Effector memory CD4-positive, alpha-beta T cell (primary cell): Measurements from ENCODE around the gene KIF3C.
"Not testable (repeated sequence)": the region's sequence is repeated elsewhere in the genome, so short reads cannot be mapped to it uniquely, and the experiment has no call there.

ENCODE experiments used
- DNase-seq, 3 donors: peaks; one replicate each; pipeline ENCODE4 v3.0.0-alpha.2; 2020
- H3K27ac ChIP-seq: 2 replicates; pipeline ENCODE4 v1.7.0; 2013; ENCODE audit warnings: mild to moderate bottlenecking, low read length, moderate library complexity; ENCODE audit not compliant: insufficient read depth, poor library complexity, severe bottlenecking
- H3K27me3 ChIP-seq: replicated peaks from 2 replicates; pipeline ENCODE4 v1.7.0; 2013; ENCODE audit warnings: mild to moderate bottlenecking, low read length; ENCODE audit not compliant: insufficient read depth, control insufficient read depth, poor library complexity, severe bottlenecking
- H3K36me3 ChIP-seq: 2 replicates; pipeline ENCODE4 v1.7.0; 2013; ENCODE audit warnings: mild to moderate bottlenecking, low read length, moderate library complexity; ENCODE audit not compliant: control insufficient read depth, insufficient read depth
- H3K4me1 ChIP-seq: 2 replicates; pipeline ENCODE4 v1.7.0; 2013; ENCODE audit warnings: low read length, mild to moderate bottlenecking; ENCODE audit not compliant: control insufficient read depth, insufficient read depth, poor library complexity, severe bottlenecking
- H3K4me3 ChIP-seq: 2 replicates; pipeline ENCODE4 v1.7.0; 2013; ENCODE audit warnings: low read length, low read depth, mild to moderate bottlenecking; ENCODE audit not compliant: insufficient read depth, poor library complexity, severe bottlenecking
- H3K9me3 ChIP-seq: 2 replicates; pipeline ENCODE4 v1.7.0; 2013; ENCODE audit warnings: mild to moderate bottlenecking, low read length, moderate library complexity; ENCODE audit not compliant: control insufficient read depth

KIF3C gene

GRCh38 chr2:25905126-25905525 is 77.2 kb downstream of the KIF3C start:
- H3K36me3 ChIP-seq = no peaks in the 10 kb centered on the region
- no peaks in the 10 kb centered on the region for H3K9me3 ChIP-seq
- H3K4me1 ChIP-seq = no peaks in the 10 kb centered on the region
- H3K27me3 ChIP-seq = no peaks in the 10 kb centered on the region
- DNase-seq = no peak
- no peak overlapping the region for H3K27ac ChIP-seq
- H3K4me3 ChIP-seq = no peak overlapping the region

- H3K9me3 ChIP-seq = no peaks in the 10 kb centered on the region
- no peak overlapping the region for H3K4me3 ChIP-seq
- no peaks in the 10 kb centered on the region for H3K27me3 ChIP-seq
- H3K4me1 ChIP-seq = no peaks in the 10 kb centered on the region
- H3K36me3 ChIP-seq = no peaks in the 10 kb centered on the region
- no peak for DNase-seq
- no peak overlapping the region for H3K27ac ChIP-seq
Observed at GRCh38 chr2:25903216-25903776, 79.0 kb downstream of the KIF3C start.

GRCh38 chr2:25899404-25899970 is 82.8 kb downstream of the KIF3C start:
- Histone ChIP-seq H3K9me3 (no peaks in the 10 kb centered on the region), H3K4me3 (no peak overlapping the region), H3K4me1 (no peaks in the 10 kb centered on the region), H3K36me3 (no peaks in the 10 kb centered on the region), H3K27ac (no peak overlapping the region), H3K27me3 (no peaks in the 10 kb centered on the region)
- no peak for DNase-seq

GRCh38 chr2:25897506-25897905 is 84.8 kb downstream of the KIF3C start:
- no peaks in the 10 kb centered on the region for H3K4me1 ChIP-seq
- no peaks in the 10 kb centered on the region for H3K36me3 ChIP-seq
- H3K27ac ChIP-seq = no peak overlapping the region
- no peaks in the 10 kb centered on the region for H3K9me3 ChIP-seq
- DNase-seq = no peak
- no peak overlapping the region for H3K4me3 ChIP-seq
- no peaks in the 10 kb centered on the region for H3K27me3 ChIP-seq

- not testable (repeated sequence) for H3K27me3 ChIP-seq, H3K27ac ChIP-seq, H3K36me3 ChIP-seq, H3K4me1 ChIP-seq, DNase-seq, H3K9me3 ChIP-seq, H3K4me3 ChIP-seq
Observed at GRCh38 chr2:25896308-25896707, 86.0 kb downstream of the KIF3C start.

- Histone ChIP-seq H3K27ac (no peak overlapping the region), H3K36me3 (no peaks in the 10 kb centered on the region), H3K4me3 (no peak overlapping the region), H3K27me3 (no peaks in the 10 kb centered on the region), H3K9me3 (no peaks in the 10 kb centered on the region), H3K4me1 (no peaks in the 10 kb centered on the region)
- DNase-seq = no peak
Observed at GRCh38 chr2:25895610-25896009, 86.7 kb downstream of the KIF3C start.

GRCh38 chr2:25895018-25895417 is 87.3 kb downstream of the KIF3C start:
- H3K9me3 ChIP-seq = no peaks in the 10 kb centered on the region
- no peak for DNase-seq
- H3K4me1 ChIP-seq = no peaks in the 10 kb centered on the region
- no peak overlapping the region for H3K27ac ChIP-seq
- H3K27me3 ChIP-seq = no peaks in the 10 kb centered on the region
- no peaks in the 10 kb centered on the region for H3K36me3 ChIP-seq
- no peak overlapping the region for H3K4me3 ChIP-seq

GRCh38 chr2:25894135-25894830 is 88.0 kb downstream of the KIF3C start:
- Histone ChIP-seq H3K4me3 (no peak overlapping the region), H3K9me3 (no peaks in the 10 kb centered on the region), H3K36me3 (no peaks in the 10 kb centered on the region), H3K4me1 (no peaks in the 10 kb centered on the region), H3K27me3 (no peaks in the 10 kb centered on the region), H3K27ac (no peak overlapping the region)
- DNase-seq = no peak

- Histone ChIP-seq H3K4me3 (no peak overlapping the region), H3K27me3 (no peaks in the 10 kb centered on the region), H3K4me1 (no peaks in the 10 kb centered on the region), H3K36me3 (no peaks in the 10 kb centered on the region), H3K9me3 (no peaks in the 10 kb centered on the region), H3K27ac (no peak overlapping the region)
- DNase-seq = no peak
Observed at GRCh38 chr2:25891672-25892071, 90.6 kb downstream of the KIF3C start.

- Histone ChIP-seq H3K4me3 (no peak overlapping the region), H3K4me1 (no peaks in the 10 kb centered on the region), H3K27ac (no peak overlapping the region), H3K27me3 (no peaks in the 10 kb centered on the region), H3K9me3 (no peaks in the 10 kb centered on the region), H3K36me3 (no peaks in the 10 kb centered on the region)
- no peak for DNase-seq
Observed at GRCh38 chr2:25887624-25888242, 94.6 kb downstream of the KIF3C start.
